HT-29 (cell line): ENCODE results near the gene NHLH1. TPM values are rescaled to one million over a fixed set of nuclear protein-coding genes. Genes with fewer than 3 reads are reported as not detected.

Experiments
- DNase-seq: peaks from one replicate; pipeline ENCODE4 v3.0.0-alpha.2; 2015; ENCODE audit warnings: low spot score
- small RNA-seq: library from RNA; depleted of rRNA; stranded (forward); fragments of <200 nt; gene quantifications from one replicate; pipeline ENCODE3, GENCODE V24; 2014
- total RNA-seq: library from RNA; depleted of rRNA; stranded (reverse); fragments of >200 nt; shearing (Covaris generic); gene quantifications from 2 replicates; pipeline ENCODE4 v1.2.3, GENCODE V29; 2014; rRNA removed

The NHLH1 gene
- total RNA-seq, 1 experiment from 2014 or later: not detected

GRCh38 chr1:160411271-160412027 is 44.6 kb downstream of the NHLH1 start:
- no peak for DNase-seq

DNA sequence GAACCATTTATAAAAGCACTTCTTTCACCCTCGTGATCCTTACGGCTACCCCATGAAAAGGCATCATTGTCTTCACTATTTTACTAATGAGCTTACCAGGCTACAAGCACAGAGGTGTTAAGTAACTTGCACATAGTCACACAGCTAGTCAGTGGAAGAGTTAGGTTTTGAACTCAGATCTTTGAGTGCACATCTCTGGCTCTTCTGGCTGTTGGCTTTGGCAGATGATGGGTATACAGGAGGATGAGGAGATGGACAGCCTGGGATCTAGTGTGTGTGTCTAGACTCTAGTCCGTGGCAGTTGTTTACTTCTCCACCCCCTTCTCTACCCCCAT is 45.1 kb downstream of the NHLH1 start:
- no peak for DNase-seq

GRCh38 chr1:160413716-160414115 is 46.8 kb downstream of the NHLH1 start:
- no peak for DNase-seq

DNA sequence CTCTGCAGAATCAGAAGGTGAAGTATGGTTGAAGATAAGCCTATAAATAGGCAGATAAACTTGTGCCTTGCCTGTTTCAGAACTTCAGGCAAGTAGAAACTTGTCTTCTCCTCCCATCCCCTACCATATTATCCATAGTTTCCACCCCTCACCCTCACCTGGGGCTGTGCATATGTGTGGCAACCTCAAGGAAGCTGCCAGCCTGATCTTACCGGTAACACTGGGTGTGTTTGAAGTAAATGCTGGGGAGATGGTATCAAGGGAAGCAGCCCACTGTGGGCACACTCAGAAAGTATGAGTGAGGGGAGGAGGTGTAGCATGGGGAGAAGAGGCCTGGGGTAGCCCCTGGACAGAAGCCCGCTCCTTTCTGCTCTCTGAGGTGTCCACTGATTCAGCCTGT is 48.0 kb downstream of the NHLH1 start:
- DNase-seq: no peak

DNA sequence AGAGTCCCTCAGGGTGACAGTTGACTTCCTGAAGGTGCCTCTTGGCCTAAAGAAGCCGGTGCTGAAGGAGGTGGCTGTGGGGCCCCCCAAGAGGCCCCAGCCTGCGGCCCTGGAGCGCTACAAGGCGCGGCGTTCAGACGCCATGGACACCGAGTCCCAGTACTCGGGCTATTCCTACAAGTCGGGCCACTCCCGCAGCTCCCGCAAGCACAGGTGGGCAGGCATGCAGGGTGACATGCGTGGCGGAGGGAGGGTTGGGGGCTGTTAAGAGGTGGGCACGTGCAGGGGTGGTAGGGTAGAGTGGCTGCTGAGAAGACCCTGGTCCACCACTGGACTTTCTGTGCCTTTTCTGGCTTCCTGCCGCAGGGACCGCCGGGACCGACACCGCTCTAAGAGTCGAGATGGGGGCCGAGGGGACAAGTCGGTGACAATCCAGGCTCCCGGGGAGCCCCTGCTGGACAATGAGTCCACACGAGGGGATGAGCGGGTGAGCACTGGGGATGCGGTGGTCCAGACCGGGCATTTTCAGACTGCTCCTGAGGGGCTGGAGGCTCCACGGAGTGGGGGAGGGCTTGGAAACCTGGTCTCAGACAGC is 48.9 kb downstream of the NHLH1 start:
- DNase-seq: no peak

GRCh38 chr1:160416369-160416768 is 49.5 kb downstream of the NHLH1 start:
- DNase-seq: peak; percentile 70

- no peak for DNase-seq
Observed at GRCh38 chr1:160418483-160418882, 51.6 kb downstream of the NHLH1 start.

- no peak for DNase-seq
Observed at GRCh38 chr1:160419150-160419837, 52.4 kb downstream of the NHLH1 start.

DNA sequence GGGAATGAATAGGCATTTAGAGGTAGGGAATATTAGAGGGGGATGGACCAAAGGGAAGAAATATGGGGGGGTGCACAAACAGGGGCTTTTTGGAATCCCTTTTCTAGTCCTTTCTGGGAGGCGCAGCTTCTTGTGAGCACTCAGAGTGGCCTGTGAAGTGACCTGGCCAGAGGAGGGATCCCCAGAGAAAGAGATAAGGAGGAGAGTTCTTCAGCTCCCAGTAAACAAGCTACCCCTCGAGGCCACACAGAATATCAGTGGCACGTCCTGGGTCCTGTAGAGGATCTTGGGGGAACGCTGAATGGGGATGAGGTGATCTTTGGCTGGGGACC is 52.9 kb downstream of the NHLH1 start:
- no peak for DNase-seq

DNA sequence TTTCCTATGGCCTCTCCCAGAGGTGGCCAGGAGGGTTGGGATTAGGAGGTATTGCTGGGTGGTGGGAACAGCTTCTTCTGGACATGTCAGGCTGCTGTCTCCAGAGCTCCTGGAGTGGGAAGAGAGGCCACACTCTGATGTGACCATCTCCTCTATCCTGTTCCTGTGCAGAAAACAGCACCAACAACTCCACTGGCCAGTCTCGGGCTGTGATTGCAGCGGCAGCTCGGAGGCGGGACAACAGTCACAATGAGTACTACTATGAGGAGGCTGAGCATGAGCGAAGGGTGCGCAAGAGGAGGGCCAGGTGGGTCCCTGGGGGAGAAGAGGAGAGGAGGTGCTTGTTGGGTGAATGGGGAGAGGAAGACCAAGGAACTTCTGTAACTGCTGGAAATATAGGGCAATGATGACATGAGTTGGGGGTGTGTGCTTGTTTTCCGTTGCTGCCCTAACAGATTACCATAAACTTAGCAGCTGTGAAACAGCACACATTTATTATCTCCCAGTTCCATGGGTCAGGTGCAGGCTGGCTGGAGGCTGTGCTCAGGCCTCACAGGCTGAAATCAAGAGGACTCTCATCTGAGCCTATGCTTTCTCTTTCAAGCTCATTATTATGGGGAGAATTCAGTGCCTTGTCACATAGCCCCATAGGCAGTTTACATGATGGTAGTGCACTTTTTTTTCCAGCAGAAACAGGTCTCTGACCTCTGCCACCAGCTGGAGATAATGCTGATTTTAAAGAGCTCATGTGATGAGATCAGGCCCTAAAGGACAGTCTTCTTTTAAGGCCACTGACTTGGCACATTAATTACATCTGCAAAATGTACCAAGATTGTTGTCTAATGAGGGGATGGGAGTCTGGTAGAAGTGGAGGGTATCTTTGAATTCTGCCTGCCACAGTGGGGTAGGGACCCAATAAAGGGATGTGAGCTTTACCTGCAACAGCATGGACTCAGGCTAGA is 54.3 kb downstream of the NHLH1 start:
- no peak for DNase-seq

GRCh38 chr1:160421881-160422280 is 55.0 kb downstream of the NHLH1 start:
- no peak for DNase-seq

Small RNA genes within 50 kb of the gene (small RNA-seq; reads per million reads assigned to genes)
- gene RF00019 (not detected), gene RNU4-42P (not detected)

Other genes with a start within 250 kb of the NHLH1 start
- gene ATP1A4, start 215.5 kb upstream of the NHLH1 start, total RNA-seq: not detected in 2 replicates
- gene CASQ1, start 176.5 kb upstream of the NHLH1 start, total RNA-seq: not detected in 2 replicates
- 31.6 and 38.7 TPM in 2 replicates for gene PEA15, start 161.7 kb upstream of the NHLH1 start, total RNA-seq
- gene DCAF8, start 104.5 kb upstream of the NHLH1 start, total RNA-seq: 54.1 and 69.3 TPM in 2 replicates
- gene PEX19, start 81.9 kb upstream of the NHLH1 start, total RNA-seq: 19.5 and 28.1 TPM in 2 replicates
- gene COPA, start 23.8 kb upstream of the NHLH1 start, total RNA-seq: 73.9 and 74.3 TPM in 2 replicates
- 26.0 and 30.9 TPM in 2 replicates for gene NCSTN, start 23.7 kb upstream of the NHLH1 start, total RNA-seq
- 1.5 and 1.6 TPM in 2 replicates for gene VANGL2, start 33.5 kb downstream of the NHLH1 start, total RNA-seq
- not detected in 2 replicates for gene SLAMF6, start 156.2 kb downstream of the NHLH1 start, total RNA-seq
- gene CD84, start 212.4 kb downstream of the NHLH1 start, total RNA-seq: not detected in 2 replicates